Osteocyte (in vitro differentiated cells): ENCODE measurements around the gene CMSS1. TPM values are rescaled to one million over a fixed set of nuclear protein-coding genes. Genes with fewer than 3 reads are reported as not detected.

Source experiments
- DNase-seq: peaks from one replicate; pipeline ENCODE4 v3.0.0; 2021; ENCODE audit warnings: mixed read lengths; ENCODE audit not compliant: unreplicated experiment; ENCODE audit errors: extremely low spot score
- H3K27ac Mint-ChIP-seq: one replicate; pipeline ENCODE4 v1.8.0; 2021; ENCODE audit warnings: mild to moderate bottlenecking, mixed read lengths; ENCODE audit not compliant: unreplicated experiment
- H3K27me3 Mint-ChIP-seq: one replicate; pipeline ENCODE4 v1.8.0; 2021; ENCODE audit warnings: mixed read lengths; ENCODE audit not compliant: unreplicated experiment
- H3K36me3 Mint-ChIP-seq: one replicate; pipeline ENCODE4 v1.8.0; 2021; ENCODE audit warnings: mixed read lengths; ENCODE audit not compliant: unreplicated experiment
- H3K4me1 Mint-ChIP-seq: one replicate; pipeline ENCODE4 v1.8.0; 2021; ENCODE audit warnings: mixed read lengths; ENCODE audit not compliant: unreplicated experiment
- H3K4me3 Mint-ChIP-seq: one replicate; pipeline ENCODE4 v1.8.0; 2021; ENCODE audit warnings: mild to moderate bottlenecking, moderate library complexity, mixed read lengths; ENCODE audit not compliant: unreplicated experiment
- H3K9me3 Mint-ChIP-seq: one replicate; pipeline ENCODE4 v1.8.0; 2021; ENCODE audit warnings: mixed read lengths; ENCODE audit not compliant: unreplicated experiment
- total RNA-seq: library from RNA; stranded (reverse); gene quantifications from 2 replicates; pipeline ENCODE4 v1.2.1, GENCODE V29; 2021
- TF ChIP-seq, protein P1 (sequence below): fragments of 200-600 bp; sonication (generic); IDR thresholded peaks from 2 replicates; pipeline ENCODE4 v1.5.0; 2021; ENCODE audit warnings: antibody characterized with exemption, mild to moderate bottlenecking, moderate library complexity

Gene CMSS1
- total RNA-seq, 1 donor from 2014 or later, result 38.5 TPM

DNA sequence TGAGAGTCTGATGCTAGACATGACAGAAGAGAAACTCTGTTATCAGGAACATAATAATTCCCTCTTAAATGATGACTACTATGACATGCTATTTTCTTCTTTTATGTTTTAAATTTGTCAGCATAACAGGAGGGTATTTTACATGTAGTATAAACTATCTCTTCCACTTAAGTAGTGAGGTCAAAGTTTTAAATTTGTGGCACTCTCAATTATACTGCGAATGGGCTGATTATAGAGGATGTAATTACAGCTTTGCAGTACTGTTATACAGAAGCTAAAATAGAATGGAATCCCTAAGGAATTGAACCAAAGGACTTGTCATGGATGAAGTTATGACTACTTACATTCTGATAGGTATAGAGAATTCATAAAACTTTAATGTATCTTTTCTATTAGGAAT lies 34.3 kb downstream of the CMSS1 start:
- TF ChIP-seq, protein P1, sequence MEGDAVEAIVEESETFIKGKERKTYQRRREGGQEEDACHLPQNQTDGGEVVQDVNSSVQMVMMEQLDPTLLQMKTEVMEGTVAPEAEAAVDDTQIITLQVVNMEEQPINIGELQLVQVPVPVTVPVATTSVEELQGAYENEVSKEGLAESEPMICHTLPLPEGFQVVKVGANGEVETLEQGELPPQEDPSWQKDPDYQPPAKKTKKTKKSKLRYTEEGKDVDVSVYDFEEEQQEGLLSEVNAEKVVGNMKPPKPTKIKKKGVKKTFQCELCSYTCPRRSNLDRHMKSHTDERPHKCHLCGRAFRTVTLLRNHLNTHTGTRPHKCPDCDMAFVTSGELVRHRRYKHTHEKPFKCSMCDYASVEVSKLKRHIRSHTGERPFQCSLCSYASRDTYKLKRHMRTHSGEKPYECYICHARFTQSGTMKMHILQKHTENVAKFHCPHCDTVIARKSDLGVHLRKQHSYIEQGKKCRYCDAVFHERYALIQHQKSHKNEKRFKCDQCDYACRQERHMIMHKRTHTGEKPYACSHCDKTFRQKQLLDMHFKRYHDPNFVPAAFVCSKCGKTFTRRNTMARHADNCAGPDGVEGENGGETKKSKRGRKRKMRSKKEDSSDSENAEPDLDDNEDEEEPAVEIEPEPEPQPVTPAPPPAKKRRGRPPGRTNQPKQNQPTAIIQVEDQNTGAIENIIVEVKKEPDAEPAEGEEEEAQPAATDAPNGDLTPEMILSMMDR, result no peak
- H3K27me3 Mint-ChIP-seq, result no peaks in the 10 kb centered on the region
- no peak for DNase-seq
- no peaks in the 10 kb centered on the region for H3K9me3 Mint-ChIP-seq
- H3K4me3 Mint-ChIP-seq, result no peak overlapping the region
- H3K36me3 Mint-ChIP-seq, result peaks cover 43% of the 10 kb centered on the region
- H3K4me1 Mint-ChIP-seq, result peaks cover 25% of the 10 kb centered on the region
- no peak overlapping the region for H3K27ac Mint-ChIP-seq

DNA sequence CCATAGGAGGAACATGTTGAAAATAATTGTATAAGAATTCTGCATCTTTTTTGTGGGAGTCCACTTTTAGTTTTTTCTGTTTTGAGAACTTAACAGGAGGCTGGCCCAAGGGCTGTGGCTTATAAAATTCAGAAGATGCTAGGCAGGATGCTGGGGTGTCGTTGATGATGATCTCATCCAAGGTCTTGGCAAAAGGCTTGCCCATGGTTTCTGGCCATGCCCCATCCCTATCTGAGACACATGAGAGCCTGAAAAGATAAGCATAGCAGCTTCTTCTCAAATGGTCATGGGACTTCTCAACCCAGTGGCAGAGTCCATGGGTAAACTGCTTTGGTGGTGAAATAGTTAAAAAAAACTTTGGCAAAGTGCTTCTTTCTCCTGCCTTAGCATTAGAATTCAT lies 35.2 kb downstream of the CMSS1 start:
- Mint-ChIP-seq H3K27me3 (no peaks in the 10 kb centered on the region), H3K4me1 (peaks cover 24% of the 10 kb centered on the region), H3K9me3 (no peaks in the 10 kb centered on the region), H3K4me3 (no peak overlapping the region), H3K36me3 (peaks cover 45% of the 10 kb centered on the region), H3K27ac (peak overlapping the region; percentile 8)
- TF ChIP-seq, protein P1, result no peak
- no peak for DNase-seq

DNA sequence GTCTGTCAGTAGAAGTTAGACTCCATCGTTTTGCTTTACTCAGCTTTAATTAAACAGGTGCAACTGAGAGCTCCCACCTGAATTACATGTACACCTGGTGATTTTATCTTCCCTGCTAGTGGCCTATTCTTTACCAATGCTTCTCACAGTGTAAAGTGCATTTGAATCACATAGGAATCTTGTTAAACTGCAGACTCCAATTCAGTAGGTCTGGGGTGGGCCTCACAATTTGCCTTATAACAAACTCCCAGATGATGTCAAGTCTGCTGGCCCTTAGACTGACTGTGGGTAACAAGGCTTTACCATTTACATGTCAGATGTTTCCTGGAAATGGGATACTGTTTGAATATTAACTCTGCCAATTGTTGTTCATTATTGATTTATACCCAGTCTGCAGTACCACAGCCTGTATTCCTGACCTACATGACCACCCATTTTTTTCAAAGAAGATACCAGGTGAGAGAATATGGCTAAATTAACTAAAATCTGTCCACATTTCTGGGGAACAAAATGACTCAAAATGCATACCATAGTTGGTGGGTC lies 37.2 kb downstream of the CMSS1 start:
- Mint-ChIP-seq H3K4me1 (peaks cover 34% of the 10 kb centered on the region), H3K27me3 (no peaks in the 10 kb centered on the region), H3K9me3 (no peaks in the 10 kb centered on the region), H3K4me3 (no peak overlapping the region), H3K27ac (no peak overlapping the region), H3K36me3 (peaks cover 43% of the 10 kb centered on the region)
- DNase-seq, result no peak
- TF ChIP-seq, protein P1, result no peak

DNA sequence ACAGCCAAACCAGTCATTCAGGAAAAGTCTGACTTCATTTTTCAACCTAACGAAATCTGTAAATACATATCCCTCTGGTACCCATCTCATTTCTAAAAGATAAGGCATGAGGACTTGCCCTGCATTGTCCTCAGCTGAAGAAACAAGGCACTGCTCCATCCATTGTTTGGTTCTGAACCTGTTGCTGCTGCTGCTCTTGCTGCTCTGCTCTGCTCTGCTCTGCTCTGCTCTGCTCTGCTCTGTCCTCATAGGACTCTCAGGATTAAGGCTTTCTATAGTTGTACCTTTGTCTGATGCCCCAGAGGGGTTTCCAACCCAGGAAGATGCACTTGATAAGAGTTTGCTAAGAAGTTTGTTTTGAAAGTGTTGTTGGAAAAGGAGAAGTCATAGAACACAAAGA lies 38.2 kb downstream of the CMSS1 start:
- TF ChIP-seq, protein P1, result no peak
- H3K27me3 Mint-ChIP-seq, result no peaks in the 10 kb centered on the region
- no peak overlapping the region for H3K4me3 Mint-ChIP-seq
- H3K9me3 Mint-ChIP-seq, result no peaks in the 10 kb centered on the region
- peaks cover 46% of the 10 kb centered on the region for H3K36me3 Mint-ChIP-seq
- DNase-seq, result no peak
- peak overlapping the region; percentile 43 for H3K27ac Mint-ChIP-seq
- H3K4me1 Mint-ChIP-seq, result peaks cover 45% of the 10 kb centered on the region

DNA sequence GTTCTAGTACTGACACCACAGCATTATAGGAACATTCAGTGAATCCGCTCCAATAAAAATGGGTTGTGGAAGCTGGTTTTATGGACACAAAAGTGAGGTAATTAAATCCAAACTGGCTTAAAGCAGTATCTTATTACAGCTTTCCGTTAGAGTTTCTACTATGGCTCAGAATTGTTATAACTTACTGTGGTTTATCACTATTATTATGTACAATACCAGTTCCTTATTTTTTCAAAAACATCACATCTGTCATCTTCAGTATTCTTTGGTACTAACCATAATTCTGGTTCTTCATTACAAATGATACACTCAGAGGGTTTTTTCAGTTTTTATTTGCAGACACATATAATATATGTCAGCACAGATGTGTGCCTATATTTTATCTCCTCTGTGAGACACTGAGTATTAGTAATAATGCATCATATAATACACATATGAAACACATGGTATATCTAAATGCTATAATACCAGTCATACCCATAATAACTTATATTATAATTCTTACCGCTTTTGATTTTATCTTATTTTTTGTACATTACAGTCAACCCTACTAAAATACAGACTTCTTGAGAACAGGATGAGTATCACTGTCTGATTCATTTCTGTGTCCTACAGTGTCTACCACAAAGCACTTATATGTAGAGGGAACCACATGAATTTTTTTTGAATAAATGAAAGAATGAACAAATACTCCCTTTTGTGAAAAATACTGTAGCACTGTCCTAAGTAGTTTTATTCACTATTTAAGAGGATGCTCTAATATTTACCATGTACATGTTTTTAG lies 39.0 kb downstream of the CMSS1 start:
- TF ChIP-seq, protein P1, result no peak
- H3K27ac Mint-ChIP-seq, result no peak overlapping the region
- no peak overlapping the region for H3K4me3 Mint-ChIP-seq
- H3K9me3 Mint-ChIP-seq, result no peaks in the 10 kb centered on the region
- no peak for DNase-seq
- H3K4me1 Mint-ChIP-seq, result peaks cover 52% of the 10 kb centered on the region
- H3K27me3 Mint-ChIP-seq, result no peaks in the 10 kb centered on the region
- H3K36me3 Mint-ChIP-seq, result peaks cover 48% of the 10 kb centered on the region
